ENCODE measurements around the gene PAQR8.

PAQR8 gene

GRCh38 chr6:52328729-52329128 lies 33.2 kb upstream of the PAQR8 start:
- Histone ChIP-seq H3K9me3 (ENCODE audit: control insufficient read depth in 1 of 2, low read length in 2 of 2) (no peaks in the 10 kb centered on the region), H3K4me1 (ENCODE audit: control insufficient read depth in 1 of 2, insufficient read depth in 2 of 2, low read length in 2 of 2) (peaks cover 42 to 61% of the 10 kb centered on the region in 2 donors), H3K9ac (ENCODE audit: low read depth in 1 of 2, low read length in 2 of 2) (no peak overlapping the region), H3K4me3 (ENCODE audit: low read depth in 1 of 2, low read length in 2 of 2) (no peak overlapping the region), H3K27me3 (ENCODE audit: control insufficient read depth in 1 of 2, insufficient read depth in 2 of 2, low read length in 2 of 2) (no peaks in the 10 kb centered on the region), H3K27ac (ENCODE audit: low read depth, low read length) (no peak overlapping the region), H3K36me3 (ENCODE audit: control insufficient read depth in 1 of 2, insufficient read depth in 2 of 2, low read length in 2 of 2) (no peaks in the 10 kb centered on the region)

GRCh38 chr6:52330470-52330869 lies 31.5 kb upstream of the PAQR8 start:
- Histone ChIP-seq H3K4me1 (ENCODE audit: control insufficient read depth in 1 of 2, insufficient read depth in 2 of 2, low read length in 2 of 2) (peaks cover 47 to 56% of the 10 kb centered on the region in 2 donors), H3K27ac (ENCODE audit: low read depth, low read length) (peak overlapping the region; percentile 43), H3K36me3 (ENCODE audit: control insufficient read depth in 1 of 2, insufficient read depth in 2 of 2, low read length in 2 of 2) (no peaks in the 10 kb centered on the region), H3K9me3 (ENCODE audit: control insufficient read depth in 1 of 2, low read length in 2 of 2) (no peaks in the 10 kb centered on the region), H3K4me3 (ENCODE audit: low read depth in 1 of 2, low read length in 2 of 2) (no peak overlapping the region), H3K27me3 (ENCODE audit: control insufficient read depth in 1 of 2, insufficient read depth in 2 of 2, low read length in 2 of 2) (no peaks in the 10 kb centered on the region), H3K9ac (ENCODE audit: low read depth in 1 of 2, low read length in 2 of 2) (peak overlapping the region in 1 of 2 donors; percentile 22)

GRCh38 chr6:52331793-52332457 lies 30.0 kb upstream of the PAQR8 start:
- no peaks in the 10 kb centered on the region for H3K27me3 ChIP-seq (ENCODE audit: control insufficient read depth in 1 of 2, insufficient read depth in 2 of 2, low read length in 2 of 2)
- H3K9me3 ChIP-seq (ENCODE audit: control insufficient read depth in 1 of 2, low read length in 2 of 2) = no peaks in the 10 kb centered on the region
- no peak overlapping the region for H3K4me3 ChIP-seq (ENCODE audit: low read depth in 1 of 2, low read length in 2 of 2)
- H3K4me1 ChIP-seq (ENCODE audit: control insufficient read depth in 1 of 2, insufficient read depth in 2 of 2, low read length in 2 of 2) = peaks cover 37 to 45% of the 10 kb centered on the region in 2 donors
- H3K9ac ChIP-seq (ENCODE audit: low read depth in 1 of 2, low read length in 2 of 2) = no peak overlapping the region
- no peaks in the 10 kb centered on the region for H3K36me3 ChIP-seq (ENCODE audit: control insufficient read depth in 1 of 2, insufficient read depth in 2 of 2, low read length in 2 of 2)
- H3K27ac ChIP-seq (ENCODE audit: low read depth, low read length) = no peak overlapping the region

GRCh38 chr6:52333840-52334200 lies 28.1 kb upstream of the PAQR8 start:
- peaks cover 31 to 32% of the 10 kb centered on the region in 2 donors for H3K4me1 ChIP-seq (ENCODE audit: control insufficient read depth in 1 of 2, insufficient read depth in 2 of 2, low read length in 2 of 2)
- no peaks in the 10 kb centered on the region for H3K27me3 ChIP-seq (ENCODE audit: control insufficient read depth in 1 of 2, insufficient read depth in 2 of 2, low read length in 2 of 2)
- H3K36me3 ChIP-seq (ENCODE audit: control insufficient read depth in 1 of 2, insufficient read depth in 2 of 2, low read length in 2 of 2) = no peaks in the 10 kb centered on the region
- no peak overlapping the region for H3K27ac ChIP-seq (ENCODE audit: low read depth, low read length)
- peak overlapping the region in 1 of 2 donors; percentile 26 for H3K9ac ChIP-seq (ENCODE audit: low read depth in 1 of 2, low read length in 2 of 2)
- no peaks in the 10 kb centered on the region for H3K9me3 ChIP-seq (ENCODE audit: control insufficient read depth in 1 of 2, low read length in 2 of 2)
- H3K4me3 ChIP-seq (ENCODE audit: low read depth in 1 of 2, low read length in 2 of 2) = no peak overlapping the region

GRCh38 chr6:52335576-52335975 lies 26.4 kb upstream of the PAQR8 start:
- Histone ChIP-seq H3K4me1 (ENCODE audit: control insufficient read depth in 1 of 2, insufficient read depth in 2 of 2, low read length in 2 of 2) (peaks cover 22 to 23% of the 10 kb centered on the region in 2 donors), H3K27ac (ENCODE audit: low read depth, low read length) (no peak overlapping the region), H3K9me3 (ENCODE audit: control insufficient read depth in 1 of 2, low read length in 2 of 2) (no peaks in the 10 kb centered on the region), H3K36me3 (ENCODE audit: control insufficient read depth in 1 of 2, insufficient read depth in 2 of 2, low read length in 2 of 2) (no peaks in the 10 kb centered on the region), H3K9ac (ENCODE audit: low read depth in 1 of 2, low read length in 2 of 2) (no peak overlapping the region), H3K27me3 (ENCODE audit: control insufficient read depth in 1 of 2, insufficient read depth in 2 of 2, low read length in 2 of 2) (no peaks in the 10 kb centered on the region), H3K4me3 (ENCODE audit: low read depth in 1 of 2, low read length in 2 of 2) (no peak overlapping the region)

- Histone ChIP-seq H3K4me1 (ENCODE audit: control insufficient read depth in 1 of 2, insufficient read depth in 2 of 2, low read length in 2 of 2) (peaks cover 15 to 17% of the 10 kb centered on the region in 2 donors), H3K9ac (ENCODE audit: low read depth in 1 of 2, low read length in 2 of 2) (no peak overlapping the region), H3K4me3 (ENCODE audit: low read depth in 1 of 2, low read length in 2 of 2) (no peak overlapping the region), H3K27ac (ENCODE audit: low read depth, low read length) (no peak overlapping the region), H3K27me3 (ENCODE audit: control insufficient read depth in 1 of 2, insufficient read depth in 2 of 2, low read length in 2 of 2) (no peaks in the 10 kb centered on the region), H3K9me3 (ENCODE audit: control insufficient read depth in 1 of 2, low read length in 2 of 2) (no peaks in the 10 kb centered on the region), H3K36me3 (ENCODE audit: control insufficient read depth in 1 of 2, insufficient read depth in 2 of 2, low read length in 2 of 2) (no peaks in the 10 kb centered on the region)
These were observed 24.9 kb upstream of the PAQR8 start for GRCh38 chr6:52336919-52337561.

GRCh38 chr6:52337633-52338290 lies 24.2 kb upstream of the PAQR8 start:
- H3K9ac ChIP-seq (ENCODE audit: low read depth in 1 of 2, low read length in 2 of 2) = no peak overlapping the region
- H3K27me3 ChIP-seq (ENCODE audit: control insufficient read depth in 1 of 2, insufficient read depth in 2 of 2, low read length in 2 of 2) = no peaks in the 10 kb centered on the region
- H3K4me1 ChIP-seq (ENCODE audit: control insufficient read depth in 1 of 2, insufficient read depth in 2 of 2, low read length in 2 of 2) = peaks cover 13 to 15% of the 10 kb centered on the region in 2 donors
- no peaks in the 10 kb centered on the region for H3K9me3 ChIP-seq (ENCODE audit: control insufficient read depth in 1 of 2, low read length in 2 of 2)
- H3K36me3 ChIP-seq (ENCODE audit: control insufficient read depth in 1 of 2, insufficient read depth in 2 of 2, low read length in 2 of 2) = no peaks in the 10 kb centered on the region
- H3K27ac ChIP-seq (ENCODE audit: low read depth, low read length) = no peak overlapping the region
- H3K4me3 ChIP-seq (ENCODE audit: low read depth in 1 of 2, low read length in 2 of 2) = no peak overlapping the region

GRCh38 chr6:52340603-52340880 lies 21.4 kb upstream of the PAQR8 start:
- Histone ChIP-seq H3K4me3 (ENCODE audit: low read depth in 1 of 2, low read length in 2 of 2) (no peak overlapping the region), H3K4me1 (ENCODE audit: control insufficient read depth in 1 of 2, insufficient read depth in 2 of 2, low read length in 2 of 2) (peaks cover 5 to 7% of the 10 kb centered on the region in 2 donors), H3K27ac (ENCODE audit: low read depth, low read length) (no peak overlapping the region), H3K9me3 (ENCODE audit: control insufficient read depth in 1 of 2, low read length in 2 of 2) (no peaks in the 10 kb centered on the region), H3K27me3 (ENCODE audit: control insufficient read depth in 1 of 2, insufficient read depth in 2 of 2, low read length in 2 of 2) (no peaks in the 10 kb centered on the region), H3K36me3 (ENCODE audit: control insufficient read depth in 1 of 2, insufficient read depth in 2 of 2, low read length in 2 of 2) (no peaks in the 10 kb centered on the region), H3K9ac (ENCODE audit: low read depth in 1 of 2, low read length in 2 of 2) (no peak overlapping the region)

- no peaks in the 10 kb centered on the region for H3K27me3 ChIP-seq (ENCODE audit: control insufficient read depth in 1 of 2, insufficient read depth in 2 of 2, low read length in 2 of 2)
- peaks cover 5 to 7% of the 10 kb centered on the region in 2 donors for H3K4me1 ChIP-seq (ENCODE audit: control insufficient read depth in 1 of 2, insufficient read depth in 2 of 2, low read length in 2 of 2)
- no peak overlapping the region for H3K9ac ChIP-seq (ENCODE audit: low read depth in 1 of 2, low read length in 2 of 2)
- no peaks in the 10 kb centered on the region for H3K9me3 ChIP-seq (ENCODE audit: control insufficient read depth in 1 of 2, low read length in 2 of 2)
- H3K27ac ChIP-seq (ENCODE audit: low read depth, low read length) = no peak overlapping the region
- H3K36me3 ChIP-seq (ENCODE audit: control insufficient read depth in 1 of 2, insufficient read depth in 2 of 2, low read length in 2 of 2) = no peaks in the 10 kb centered on the region
- no peak overlapping the region for H3K4me3 ChIP-seq (ENCODE audit: low read depth in 1 of 2, low read length in 2 of 2)
These were observed 20.2 kb upstream of the PAQR8 start for GRCh38 chr6:52341561-52342260.

GRCh38 chr6:52345311-52345710 lies 16.6 kb upstream of the PAQR8 start:
- H3K9ac ChIP-seq (ENCODE audit: low read depth in 1 of 2, low read length in 2 of 2) = no peak overlapping the region
- no peak overlapping the region for H3K27ac ChIP-seq (ENCODE audit: low read depth, low read length)
- H3K4me1 ChIP-seq (ENCODE audit: control insufficient read depth in 1 of 2, insufficient read depth in 2 of 2, low read length in 2 of 2) = peaks cover 3 to 7% of the 10 kb centered on the region in 2 donors
- no peak overlapping the region for H3K4me3 ChIP-seq (ENCODE audit: low read depth in 1 of 2, low read length in 2 of 2)
- H3K9me3 ChIP-seq (ENCODE audit: control insufficient read depth in 1 of 2, low read length in 2 of 2) = no peaks in the 10 kb centered on the region
- H3K27me3 ChIP-seq (ENCODE audit: control insufficient read depth in 1 of 2, insufficient read depth in 2 of 2, low read length in 2 of 2) = no peaks in the 10 kb centered on the region
- no peaks in the 10 kb centered on the region for H3K36me3 ChIP-seq (ENCODE audit: control insufficient read depth in 1 of 2, insufficient read depth in 2 of 2, low read length in 2 of 2)
